ENCODE results near the gene CHPT1.

DNA sequence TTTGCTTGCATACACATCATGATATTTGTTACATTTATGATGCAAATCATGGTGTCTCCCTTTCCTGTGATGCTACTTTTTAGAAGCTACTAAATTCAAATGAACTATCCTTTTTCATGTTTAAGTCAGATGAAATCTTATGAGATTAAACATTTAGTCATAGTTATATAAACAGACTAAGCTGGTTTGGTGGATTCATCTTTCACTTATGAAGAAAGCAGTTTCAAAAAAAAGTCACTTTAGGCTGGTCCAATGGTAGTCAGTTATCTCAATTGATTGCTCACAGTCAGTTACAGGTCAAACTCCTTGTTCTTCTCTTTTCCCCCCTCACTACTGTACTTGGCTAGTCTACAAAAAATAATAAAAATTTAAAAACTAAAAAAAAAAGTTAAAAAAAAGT lies 22.1 kb downstream of the CHPT1 start:
- TF ChIP-seq RBM14 (IDR thresholded peaks at IDR 0.05; ENCODE audit: borderline replicate concordance, insufficient read depth, low read depth, low read length) (no peak), BRD4 (IDR thresholded peaks at IDR 0.05) (no peak), SNRNP70 (optimal IDR thresholded peaks at IDR 0.05; ENCODE audit: low read depth, low read length) (no peak), HMG20A (CRISPR knock-in tag; conservative IDR thresholded peaks at IDR 0.05) (no peak), NFATC3 (IDR thresholded peaks at IDR 0.05) (no peak), KAT7 (CRISPR knock-in tag; IDR thresholded peaks at IDR 0.05; ENCODE audit: borderline replicate concordance) (no peak), ZNF23 (CRISPR knock-in tag; IDR thresholded peaks at IDR 0.05) (no peak), MYC (IDR thresholded peaks at IDR 0.05; ENCODE audit: low read depth, low read length) (no peak), MYC (CRISPR knock-in tag; IDR thresholded peaks at IDR 0.05; ENCODE audit: borderline replicate concordance, low read depth) (no peak), MEF2A (IDR thresholded peaks at IDR 0.05; ENCODE audit: control insufficient read depth, low read depth, low read length) (no peak)

Data from K562 (cell line).